Ascending aorta (tissue), 2 donors: ENCODE results near the gene TACC2. TPM values are rescaled to one million over a fixed set of nuclear protein-coding genes. Genes with fewer than 3 reads are reported as not detected.

Source experiments
- DNase-seq, 2 donors: peaks; one replicate each; pipeline ENCODE4 v3.0.0-alpha.2; 2019; ENCODE audit warnings: low spot score in 2 of 2
- H3K27ac ChIP-seq, 2 donors: fragments of 200-600 bp; sonication (generic); one replicate each; pipeline ENCODE4 v1.5.1; 2016 to 2017; ENCODE audit warnings: mild to moderate bottlenecking in 1 of 2
- H3K27me3 ChIP-seq: fragments of 200-600 bp; sonication (generic); one replicate; pipeline ENCODE4 v1.5.1; 2017
- H3K36me3 ChIP-seq, 2 donors: fragments of 200-600 bp; sonication (generic); one replicate each; pipeline ENCODE4 v1.5.1; 2016
- H3K4me1 ChIP-seq, 2 donors: fragments of 200-600 bp; sonication (generic); one replicate each; pipeline ENCODE4 v1.5.1; 2016 to 2017; ENCODE audit warnings: mild to moderate bottlenecking in 1 of 2
- H3K4me3 ChIP-seq, 2 donors: fragments of 200-600 bp; sonication (generic); one replicate each; pipeline ENCODE4 v1.5.1; 2016 to 2017; ENCODE audit warnings: mild to moderate bottlenecking in 1 of 2
- H3K9me3 ChIP-seq, 2 donors: fragments of 200-600 bp; sonication (generic); one replicate each; pipeline ENCODE4 v1.5.1; 2016
- intact Hi-C: fragments of 100-400 bp; cut with DNase I; formaldehyde crosslinking; loops from one replicate; pipeline ENCODE4 v1.15.1; 2023
- total RNA-seq: library from RNA; depleted of rRNA; stranded (reverse); fragments of >200 nt; gene quantifications from one replicate; pipeline ENCODE4 v1.1.0, GENCODE V29; 2016
- TF ChIP-seq, protein P1 (sequence below), 3 experiments: fragments of 200-600 bp in 2 of 3; fragments of 450-650 bp in 1 of 3; sonication (generic) in 2 of 3; IDR thresholded peaks; one replicate each; pipeline ENCODE4 v1.5.1; 2016 to 2019; ENCODE audit warnings: antibody characterized with exemption in 3 of 3, mild to moderate bottlenecking in 1 of 3, moderate library complexity in 1 of 3

The TACC2 gene
- total RNA-seq, 1 donor from 2014 or later, result 69.1 TPM

DNA sequence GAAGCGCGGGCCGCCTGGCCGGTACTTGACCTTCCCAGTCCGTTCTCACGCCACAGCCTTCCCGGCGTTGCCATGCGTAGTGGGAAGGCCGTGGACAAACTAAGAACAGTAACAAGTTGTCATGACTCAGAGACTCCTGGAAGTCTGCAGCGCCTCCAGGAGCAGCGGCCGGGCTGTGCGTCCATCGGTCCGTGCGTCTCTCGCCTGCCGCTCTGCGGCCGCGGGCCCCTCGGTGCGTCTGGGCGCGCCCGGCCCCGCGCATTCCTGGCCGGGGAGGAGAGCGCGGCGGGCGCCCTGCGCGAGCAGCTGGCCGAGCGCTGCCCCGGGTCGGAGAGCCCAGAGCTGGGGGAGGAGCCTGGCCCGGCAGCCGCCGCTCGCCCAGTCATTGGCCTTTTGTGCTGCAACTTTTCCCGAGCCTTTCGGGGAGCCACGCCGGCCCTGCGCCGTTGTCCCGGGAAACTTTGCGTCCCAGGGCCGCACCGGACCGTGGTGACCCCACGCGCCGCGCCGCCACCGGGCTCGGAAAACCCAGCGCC, 123.7 kb downstream of the TACC2 start:
- no peaks in the 10 kb centered on the region for H3K36me3 ChIP-seq
- no peaks in the 10 kb centered on the region for H3K9me3 ChIP-seq
- H3K4me3 ChIP-seq, result peak overlapping the region; percentile 74 to 81
- peak overlapping the region; percentile 97 to 99 for H3K27ac ChIP-seq
- H3K27me3 ChIP-seq, result no peaks in the 10 kb centered on the region
- intact Hi-C loops, result loop anchor here (1.0 to 5.0 kb wide), 8 partner anchors 29 to 262 kb away; partner anchors contain the start of genes NSMCE4A and PLEKHA1
- DNase-seq, result peak; percentile 46 to 96
- peaks cover 0 to 19% of the 10 kb centered on the region in 2 donors for H3K4me1 ChIP-seq
- TF ChIP-seq, protein P1, sequence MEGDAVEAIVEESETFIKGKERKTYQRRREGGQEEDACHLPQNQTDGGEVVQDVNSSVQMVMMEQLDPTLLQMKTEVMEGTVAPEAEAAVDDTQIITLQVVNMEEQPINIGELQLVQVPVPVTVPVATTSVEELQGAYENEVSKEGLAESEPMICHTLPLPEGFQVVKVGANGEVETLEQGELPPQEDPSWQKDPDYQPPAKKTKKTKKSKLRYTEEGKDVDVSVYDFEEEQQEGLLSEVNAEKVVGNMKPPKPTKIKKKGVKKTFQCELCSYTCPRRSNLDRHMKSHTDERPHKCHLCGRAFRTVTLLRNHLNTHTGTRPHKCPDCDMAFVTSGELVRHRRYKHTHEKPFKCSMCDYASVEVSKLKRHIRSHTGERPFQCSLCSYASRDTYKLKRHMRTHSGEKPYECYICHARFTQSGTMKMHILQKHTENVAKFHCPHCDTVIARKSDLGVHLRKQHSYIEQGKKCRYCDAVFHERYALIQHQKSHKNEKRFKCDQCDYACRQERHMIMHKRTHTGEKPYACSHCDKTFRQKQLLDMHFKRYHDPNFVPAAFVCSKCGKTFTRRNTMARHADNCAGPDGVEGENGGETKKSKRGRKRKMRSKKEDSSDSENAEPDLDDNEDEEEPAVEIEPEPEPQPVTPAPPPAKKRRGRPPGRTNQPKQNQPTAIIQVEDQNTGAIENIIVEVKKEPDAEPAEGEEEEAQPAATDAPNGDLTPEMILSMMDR (IDR thresholded peaks at IDR 0.05), result peak; percentile 41 to 71 (median 44)

DNA sequence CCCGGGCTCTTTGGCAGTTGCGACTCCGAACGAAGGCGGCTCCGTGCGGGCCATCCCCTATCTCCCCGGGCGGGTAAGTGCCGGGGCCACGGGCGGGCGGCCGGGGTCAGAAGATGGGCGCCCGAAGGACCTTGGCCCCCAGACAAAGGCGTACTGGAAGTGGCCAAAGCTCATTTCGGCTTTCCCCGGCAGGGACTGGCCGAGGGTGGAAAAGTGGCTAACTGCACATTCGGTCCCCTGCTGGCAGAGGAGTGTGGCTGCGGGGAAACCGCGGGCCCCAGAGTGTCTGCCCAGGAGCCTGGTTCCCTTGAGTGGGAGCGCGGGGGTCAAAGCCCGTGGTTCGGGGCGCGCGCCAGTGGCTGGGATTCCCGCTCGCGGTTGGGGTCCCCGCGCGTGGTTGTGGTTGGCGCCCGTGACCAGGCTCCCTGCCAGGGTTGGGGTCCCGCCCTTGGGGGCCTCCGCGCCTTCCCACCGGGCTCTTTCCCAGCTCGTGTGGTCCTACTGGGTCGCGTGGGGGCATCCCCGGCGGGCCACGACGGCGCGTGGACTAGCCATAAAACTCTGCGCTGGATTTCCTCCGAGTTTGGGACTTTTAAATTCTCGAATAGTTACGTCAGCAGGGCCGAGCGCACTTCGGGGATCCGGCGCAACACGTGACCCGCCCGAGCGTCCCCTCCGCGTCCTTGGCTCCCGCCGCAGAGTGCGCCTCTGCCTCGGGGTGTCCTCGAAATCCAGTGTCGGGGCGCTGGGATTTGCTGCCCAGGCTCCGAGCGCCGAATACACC, 124.4 kb downstream of the TACC2 start:
- H3K4me3 ChIP-seq, result peak overlapping the region; percentile 74 to 81
- H3K27me3 ChIP-seq, result no peaks in the 10 kb centered on the region
- no peaks in the 10 kb centered on the region for H3K36me3 ChIP-seq
- TF ChIP-seq, protein P1 (IDR thresholded peaks at IDR 0.05), result peak; percentile 34 to 55 (median 53)
- H3K4me1 ChIP-seq, result peaks cover 0 to 19% of the 10 kb centered on the region in 2 donors
- intact Hi-C loops, result loop anchor here (1.0 to 5.0 kb wide), 8 partner anchors 28 to 261 kb away; partner anchors contain the start of genes NSMCE4A and PLEKHA1
- peak; percentile 17 to 87 for DNase-seq
- H3K9me3 ChIP-seq, result no peaks in the 10 kb centered on the region
- H3K27ac ChIP-seq, result peak overlapping the region; percentile 97 to 99

DNA sequence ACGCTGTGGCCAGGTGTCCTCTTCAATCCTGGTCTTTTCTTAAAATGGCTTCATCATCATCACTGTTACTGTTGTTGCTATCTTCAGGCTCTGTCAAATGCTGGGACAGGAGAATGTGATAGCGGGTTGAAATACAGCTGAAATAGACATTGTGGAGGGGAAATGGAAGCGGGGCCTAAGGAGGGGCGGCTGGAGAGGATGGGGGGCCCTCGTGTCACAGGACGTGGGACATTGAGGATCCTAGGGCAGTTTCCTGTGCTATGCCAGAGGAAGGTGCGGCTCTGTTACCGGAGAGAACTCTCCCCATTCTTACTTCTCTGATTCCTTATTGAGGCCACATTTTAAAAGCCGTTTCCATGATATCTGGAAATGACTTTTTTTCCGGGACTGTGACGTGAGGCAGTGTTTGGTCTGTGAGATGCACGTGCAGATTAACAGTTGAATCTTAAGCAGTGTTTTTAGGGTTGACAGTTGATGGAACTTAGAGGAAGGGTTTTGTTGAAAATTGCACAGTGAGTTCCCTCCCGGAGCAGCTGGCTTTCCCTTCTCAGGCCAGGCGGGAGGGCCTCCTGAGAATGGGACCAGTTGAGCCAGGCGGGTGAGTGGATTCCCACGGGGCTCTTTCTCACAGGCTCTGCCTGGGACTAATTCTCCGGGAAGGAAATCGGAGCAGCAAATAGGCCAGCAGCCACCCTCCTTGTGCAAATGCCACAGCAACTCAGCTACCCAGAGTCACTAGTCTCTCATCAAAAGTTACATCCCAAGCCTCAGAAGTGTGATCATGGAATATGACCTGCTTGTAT, 125.2 kb downstream of the TACC2 start:
- H3K36me3 ChIP-seq, result no peaks in the 10 kb centered on the region
- peaks cover 0 to 19% of the 10 kb centered on the region in 2 donors for H3K4me1 ChIP-seq
- H3K27me3 ChIP-seq, result no peaks in the 10 kb centered on the region
- no peaks in the 10 kb centered on the region for H3K9me3 ChIP-seq
- DNase-seq, result peak in 1 of 2 donors; percentile 82
- TF ChIP-seq, protein P1 (IDR thresholded peaks at IDR 0.05), result no peak
- peak overlapping the region; percentile 74 to 81 for H3K4me3 ChIP-seq
- intact Hi-C loops, result loop anchor here (1.0 to 5.0 kb wide), 9 partner anchors 14 to 261 kb away; partner anchors contain the start of genes NSMCE4A and PLEKHA1
- peak overlapping the region; percentile 97 to 99 for H3K27ac ChIP-seq

- peak overlapping the region in 1 of 2 donors; percentile 97 for H3K27ac ChIP-seq
Observed at GRCh38 chr10:122115874-122116273, 126.9 kb downstream of the TACC2 start.

DNA sequence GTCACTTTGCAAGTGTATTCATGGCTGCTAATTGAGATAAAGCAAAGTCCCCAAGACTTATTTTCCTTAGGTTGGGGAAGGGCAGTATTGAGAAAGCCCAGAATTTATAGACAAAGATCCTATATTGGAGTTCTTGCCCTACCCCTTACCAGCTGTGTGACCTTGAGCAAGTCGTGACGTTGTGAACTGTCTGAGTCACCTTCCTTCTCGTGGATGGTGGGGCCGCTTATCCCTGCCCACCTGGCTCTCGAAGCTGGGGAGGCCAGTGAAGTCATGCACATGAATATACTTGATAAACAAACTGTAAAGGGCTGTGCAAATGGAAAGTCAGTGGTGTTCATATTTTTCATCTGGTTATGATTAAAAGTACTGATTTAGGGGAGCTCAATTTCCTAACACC, 127.4 kb downstream of the TACC2 start:
- intact Hi-C loops, result no loop called here

More at GRCh38 chr10:122115874-122116273, 126.9 kb downstream of the TACC2 start:
- Histone ChIP-seq H3K36me3 (peaks cover 0 to 8% of the 10 kb centered on the region in 2 donors), H3K9me3 (no peaks in the 10 kb centered on the region), H3K27me3 (no peaks in the 10 kb centered on the region), H3K4me3 (no peak overlapping the region), H3K4me1 (peaks cover 0 to 19% of the 10 kb centered on the region in 2 donors)
- no peak for DNase-seq
- TF ChIP-seq, protein P1 (IDR thresholded peaks at IDR 0.05), result no peak
- intact Hi-C loops, result no loop called here

More for the DNA sequence above, 127.4 kb downstream of the TACC2 start:
- Histone ChIP-seq H3K27me3 (no peaks in the 10 kb centered on the region), H3K27ac (no peak overlapping the region), H3K4me3 (no peak overlapping the region), H3K36me3 (peaks cover 0 to 12% of the 10 kb centered on the region in 2 donors), H3K9me3 (no peaks in the 10 kb centered on the region), H3K4me1 (peaks cover 0 to 19% of the 10 kb centered on the region in 2 donors)
- TF ChIP-seq, protein P1 (IDR thresholded peaks at IDR 0.05), result no peak
- no peak for DNase-seq
